K562 (cell line): Measurements from ENCODE around the gene DHDH. TPM values are rescaled to one million over a fixed set of nuclear protein-coding genes. Genes with fewer than 3 reads are reported as not detected.

Source experiments
- ATF7 ChIP-seq: fragments of 450-650 bp; IDR thresholded peaks from 2 replicates; pipeline ENCODE4 v1.7.1; 2014; ENCODE audit warnings: mild to moderate bottlenecking, moderate library complexity
- CBFA2T3 ChIP-seq: fragments of 450-650 bp; IDR thresholded peaks from 2 replicates; pipeline ENCODE4 v1.6.1; 2017
- CTBP1 ChIP-seq: fragments of 450-650 bp; IDR thresholded peaks from 2 replicates; pipeline ENCODE4 v1.6.1; 2016; ENCODE audit warnings: borderline replicate concordance
- GABPB1 ChIP-seq: sonication (generic); formaldehyde crosslinking; IDR thresholded peaks from 2 replicates; pipeline ENCODE4 v1.8.0; 2022; ENCODE audit warnings: mild to moderate bottlenecking, missing genetic modification reagents
- HCFC1 ChIP-seq: IDR thresholded peaks from 2 replicates; pipeline ENCODE4 v1.6.1; 2012; ENCODE audit warnings: low read depth, low read length, improper control_type of control experiment
- HNRNPLL ChIP-seq: fragments of 200-400 bp; formaldehyde crosslinking; IDR thresholded peaks from 2 replicates; pipeline ENCODE4 v1.6.1; 2017; ENCODE audit warnings: low read length, low read depth, mild to moderate bottlenecking; ENCODE audit not compliant: poor library complexity, severe bottlenecking
- KDM2B ChIP-seq: fragments of 250-450 bp; sonication (Bioruptor Pico); IDR thresholded peaks from 2 replicates; pipeline ENCODE4 v1.8.0; 2021; ENCODE audit warnings: mild to moderate bottlenecking, moderate library complexity
- KDM4B ChIP-seq, 2 experiments: fragments of 450-650 bp in 1 of 2; sonication (generic) in 1 of 2; IDR thresholded peaks; 2 replicates each; pipeline ENCODE4 v1.6.1; 2016 to 2017; ENCODE audit warnings: borderline replicate concordance in 2 of 2, antibody characterized with exemption in 1 of 2, low read depth in 1 of 2, mild to moderate bottlenecking in 1 of 2
- MCM7 ChIP-seq, 2 experiments: fragments of 450-650 bp; IDR thresholded peaks; 2 replicates each; pipeline ENCODE4 v1.6.1; 2016 to 2018
- MNT ChIP-seq, 2 experiments: fragments of 450-650 bp; conservative IDR thresholded peaks; 2 replicates each; pipeline ENCODE4 v1.6.1; 2017; ENCODE audit warnings: mild to moderate bottlenecking in 2 of 2, moderate library complexity in 2 of 2
- RBFOX2 ChIP-seq: fragments of 200-400 bp; formaldehyde crosslinking; IDR thresholded peaks from 2 replicates; pipeline ENCODE4 v1.6.1; 2017; ENCODE audit warnings: low read depth, mild to moderate bottlenecking, low read length, moderate library complexity
- RFX5 ChIP-seq: IDR thresholded peaks from 2 replicates; pipeline ENCODE4 v1.6.1; 2011; ENCODE audit warnings: low read depth, mild to moderate bottlenecking, improper control_type of control experiment, low read length
- RUNX1 ChIP-seq: sonication (generic); IDR thresholded peaks from 2 replicates; pipeline ENCODE4 v1.6.1; 2016; ENCODE audit warnings: antibody characterized with exemption, low read depth
- SIN3A ChIP-seq, 2 experiments: fragments of 150-350 bp in 1 of 2; IDR thresholded peaks; 2 replicates each; pipeline ENCODE4 v1.6.1; 2011 to 2016; ENCODE audit warnings: borderline replicate concordance in 2 of 2, low read depth in 2 of 2, low read length in 2 of 2, mild to moderate bottlenecking in 2 of 2, moderate library complexity in 2 of 2; ENCODE audit not compliant: control insufficient read depth in 1 of 2
- SMARCA4 ChIP-seq: fragments of 450-650 bp; IDR thresholded peaks from 2 replicates; pipeline ENCODE4 v1.6.1; 2016
- SP1 ChIP-seq: sonication (generic); formaldehyde crosslinking; IDR thresholded peaks from 2 replicates; pipeline ENCODE4 v1.8.1; 2022; ENCODE audit warnings: mild to moderate bottlenecking, missing genetic modification reagents
- TBP ChIP-seq: optimal IDR thresholded peaks from 2 replicates; pipeline ENCODE3; 2011; ENCODE audit warnings: low read depth, low read length, improper control_type of control experiment
- TCF7 ChIP-seq: sonication (generic); IDR thresholded peaks from 2 replicates; pipeline ENCODE4 v1.6.1; 2016; ENCODE audit warnings: antibody characterized with exemption, borderline replicate concordance
- TEAD1 ChIP-seq, 2 experiments: fragments of 450-650 bp in 1 of 2; sonication (generic) in 1 of 2; formaldehyde crosslinking; IDR thresholded peaks; 2 replicates each; pipeline versions ENCODE4 v1.4.0 to v1.8.0; 2020 to 2022; ENCODE audit warnings: mild to moderate bottlenecking in 2 of 2, missing genetic modification reagents in 1 of 2
- ZBTB33 ChIP-seq: sonication (generic); formaldehyde crosslinking; IDR thresholded peaks from 2 replicates; pipeline ENCODE4 v1.8.1; 2023; ENCODE audit warnings: mild to moderate bottlenecking, missing genetic modification reagents
- ZBTB43 ChIP-seq: sonication (generic); formaldehyde crosslinking; IDR thresholded peaks from 2 replicates; pipeline ENCODE4 v1.8.0; 2023; ENCODE audit warnings: mild to moderate bottlenecking, missing genetic modification reagents
- ZEB2 ChIP-seq: fragments of 450-650 bp; IDR thresholded peaks from 2 replicates; pipeline ENCODE4 v1.6.1; 2016
- ZNF639 ChIP-seq, 2 experiments: fragments of 200-800 bp in 1 of 2; sonication (Bioruptor generic) in 1 of 2; sonication (generic) in 1 of 2; formaldehyde crosslinking in 1 of 2; IDR thresholded peaks in 1 of 2; conservative IDR thresholded peaks in 1 of 2; 2 replicates each; pipeline versions ENCODE4 v1.5.0 to v1.6.1; 2016 to 2020; ENCODE audit warnings: missing compliant biosample characterization in 1 of 2, missing genetic modification characterization in 1 of 2, missing genetic modification reagents in 1 of 2
- ZNF766 ChIP-seq: fragments of 200-800 bp; sonication (Bioruptor generic); conservative IDR thresholded peaks from 2 replicates; pipeline ENCODE4 v1.6.1; 2016; ENCODE audit warnings: missing genetic modification characterization, missing compliant biosample characterization
- polyA plus RNA-seq, 8 experiments: library from polyadenylated mRNA; depleted of rRNA in 4 of 8; stranded (reverse) in 5 of 8; unstranded in 3 of 8; fragments of >200 nt; fragmentation: Nextera tagmentation in 2 of 8; fragmentation: Illumina TruSeq in 1 of 8; extraction: Ambion mirVana in 2 of 8; extraction: Trizol in 1 of 8; gene quantifications; 2 replicates each; pipeline versions ENCODE4 v1.2.1 to v1.2.3, GENCODE V29; 2011 to 2014; ENCODE audit warnings: inconsistent platforms in 1 of 8, missing spikeins in 1 of 8
- total RNA-seq, 7 experiments: library from RNA; depleted of rRNA in 6 of 7; stranded (reverse); fragments of >200 nt in 6 of 7; fragmentation: Illumina TruSeq in 2 of 7; extraction: Trizol in 2 of 7; gene quantifications; 2 replicates each; pipeline versions ENCODE4 v1.2.1 to v1.2.3, GENCODE V29; 2011 to 2021; ENCODE audit warnings: low replicate concordance in 1 of 7

DHDH gene
- total and polyA plus RNA-seq, 9 of the 15 experiments (the other 6 are each of a cell fraction or from before 2014, with no cell fraction given): 0.37 to 1.9 (median 0.87) TPM

- 0 out of 2 replicates have a peak, but pooled peaks have one; percentile 31 for TF ChIP-seq KDM2B (CRISPR knock-in tag)
- no peak for TF ChIP-seq GABPB1 (CRISPR knock-in tag)
- TF ChIP-seq SP1 (CRISPR knock-in tag): peak; percentile 63
- peak; percentile 66 for TF ChIP-seq ZEB2
- no peak for TF ChIP-seq TEAD1 (CRISPR knock-in tag; IDR thresholded peaks at IDR 0.05)
- 0 out of 2 replicates have a peak, but pooled peaks have one; percentile 38 for TF ChIP-seq ZNF766 (CRISPR knock-in tag)
- TF ChIP-seq HNRNPLL: peak; percentile 98
- TF ChIP-seq ZBTB33: no peak
- TF ChIP-seq MNT (conservative IDR thresholded peaks at IDR 0.05): no peak
- TF ChIP-seq ZNF639 (CRISPR knock-in tag; conservative IDR thresholded peaks at IDR 0.05 in 1 of 2, IDR thresholded peaks at IDR 0.05 in 1 of 2): no peak
- no peak for TF ChIP-seq CBFA2T3
- TF ChIP-seq TCF7: no peak
- TF ChIP-seq RFX5: no peak
- peak; percentile 21; the same call in 1 of the 2 replicates for TF ChIP-seq ZBTB43 (CRISPR knock-in tag)
- TF ChIP-seq SIN3A (IDR thresholded peaks at IDR 0.05; ENCODE audit: borderline replicate concordance in 2 of 2, control insufficient read depth in 1 of 2, low read depth in 2 of 2, low read length in 2 of 2): no peak
- TF ChIP-seq ATF7: 0 out of 2 replicates have a peak, but pooled peaks have one; percentile 52
- TF ChIP-seq SMARCA4: no peak
- TF ChIP-seq CTBP1: peak; percentile 87
- no peak for TF ChIP-seq RUNX1
- no peak for TF ChIP-seq KDM4B (IDR thresholded peaks at IDR 0.05; ENCODE audit: borderline replicate concordance in 2 of 2, low read depth in 1 of 2)
- no peak for TF ChIP-seq MCM7 (IDR thresholded peaks at IDR 0.05)
- TF ChIP-seq HCFC1: no peak
- peak; percentile 78 for TF ChIP-seq RBFOX2
- TF ChIP-seq TBP: peak; percentile 73
Measured at GRCh38 chr19:48933382-48933932, at the start of gene DHDH (continued).
